HEK293T (cell line): ENCODE data around the gene DBNDD2.

Experiments
- CTCF ChIA-PET: fragments of 350-600 bp; formaldehyde crosslinking; extraction: SDS; loops from one replicate; lab custom pipeline; 2021; ENCODE audit warnings: antibody characterized with exemption, inconsistent platforms; lab: Yijun Ruan, JAX
- POLR2A ChIA-PET: fragments of 350-600 bp; formaldehyde crosslinking; extraction: SDS; loops from one replicate; lab custom pipeline; 2020; ENCODE audit warnings: antibody characterized with exemption, inconsistent platforms; lab: Yijun Ruan, JAX
- DNase-seq: peaks from one replicate; pipeline ENCODE4 v3.0.0; 2012; ENCODE audit warnings: mixed read lengths; ENCODE audit errors: extremely low spot score
- ARNT ChIP-seq: fragments of 450-650 bp; IDR thresholded peaks from 2 replicates; pipeline ENCODE4 v1.6.1; 2017; ENCODE audit warnings: mild to moderate bottlenecking
- BHLHE40 ChIP-seq: fragments of 450-650 bp; IDR thresholded peaks from 2 replicates; pipeline ENCODE4 v1.6.1; 2016; ENCODE audit warnings: mild to moderate bottlenecking, moderate library complexity, borderline replicate concordance
- CTBP1 ChIP-seq: fragments of 450-650 bp; IDR thresholded peaks from 2 replicates; pipeline ENCODE4 v1.6.1; 2016; ENCODE audit warnings: borderline replicate concordance
- ELF4 ChIP-seq: fragments of 450-650 bp; IDR thresholded peaks from 2 replicates; pipeline ENCODE4 v1.6.1; 2017; ENCODE audit warnings: antibody characterized with exemption
- FOXA1 ChIP-seq: fragments of 450-650 bp; IDR thresholded peaks from 2 replicates; pipeline ENCODE4 v1.6.1; 2016; ENCODE audit warnings: mild to moderate bottlenecking
- FOXK2 ChIP-seq: fragments of 450-650 bp; IDR thresholded peaks from 2 replicates; pipeline ENCODE4 v1.6.1; 2016; ENCODE audit warnings: mild to moderate bottlenecking
- FOXM1 ChIP-seq: fragments of 450-650 bp; IDR thresholded peaks from 2 replicates; pipeline ENCODE4 v1.6.1; 2017; ENCODE audit warnings: mild to moderate bottlenecking, borderline replicate concordance
- HDGF ChIP-seq: fragments of 450-650 bp; IDR thresholded peaks from 2 replicates; pipeline ENCODE4 v1.6.1; 2017; ENCODE audit warnings: antibody characterized with exemption, borderline replicate concordance
- L3MBTL2 ChIP-seq: fragments of 450-650 bp; conservative IDR thresholded peaks from 2 replicates; pipeline ENCODE4 v1.6.1; 2016; ENCODE audit warnings: mild to moderate bottlenecking
- LEF1 ChIP-seq: fragments of 450-650 bp; IDR thresholded peaks from 2 replicates; pipeline ENCODE4 v1.6.1; 2017; ENCODE audit warnings: mild to moderate bottlenecking, borderline replicate concordance
- NFRKB ChIP-seq: fragments of 450-650 bp; IDR thresholded peaks from 2 replicates; pipeline ENCODE4 v1.6.1; 2016; ENCODE audit warnings: mild to moderate bottlenecking, moderate library complexity
- SP1 ChIP-seq: fragments of 450-650 bp; IDR thresholded peaks from 2 replicates; pipeline ENCODE4 v1.6.1; 2017
- SUZ12 ChIP-seq: fragments of 450-650 bp; IDR thresholded peaks from 2 replicates; pipeline ENCODE4 v1.6.1; 2016; ENCODE audit warnings: mild to moderate bottlenecking
- TARDBP ChIP-seq: fragments of 450-650 bp; IDR thresholded peaks from 2 replicates; pipeline ENCODE4 v1.6.1; 2016
- ZNF384 ChIP-seq: fragments of 450-650 bp; IDR thresholded peaks from 2 replicates; pipeline ENCODE4 v1.6.1; 2016
- TF ChIP-seq, protein P1 (sequence below): fragments of 450-650 bp; IDR thresholded peaks from 2 replicates; pipeline ENCODE4 v1.6.1; 2016

DBNDD2 gene

DNA sequence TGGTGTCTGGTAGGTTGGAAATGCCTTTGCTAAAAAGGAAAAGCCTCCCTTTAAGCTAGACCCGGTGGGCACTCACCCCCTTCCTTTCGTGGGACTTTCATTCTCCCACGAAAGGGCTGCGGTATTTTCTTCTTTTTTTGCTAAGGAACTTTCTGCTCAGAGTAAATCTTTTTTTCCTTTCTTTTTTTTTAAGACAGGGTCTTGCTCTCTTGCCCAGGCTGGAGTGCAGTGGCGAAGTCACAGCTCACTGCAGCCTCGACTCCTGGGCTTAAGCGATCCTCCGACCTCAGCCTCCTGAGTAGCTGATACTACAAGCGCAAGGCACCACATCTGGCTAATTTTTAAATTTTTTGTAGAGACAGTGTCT, 34.0 kb upstream of the DBNDD2 start:
- TF ChIP-seq FOXM1 (no peak), ZNF384 (peak; percentile 41; the same call in 1 of the 2 replicates), L3MBTL2 (no peak), FOXA1 (no peak), ARNT (no peak), SP1 (no peak), HDGF (no peak)

DNA sequence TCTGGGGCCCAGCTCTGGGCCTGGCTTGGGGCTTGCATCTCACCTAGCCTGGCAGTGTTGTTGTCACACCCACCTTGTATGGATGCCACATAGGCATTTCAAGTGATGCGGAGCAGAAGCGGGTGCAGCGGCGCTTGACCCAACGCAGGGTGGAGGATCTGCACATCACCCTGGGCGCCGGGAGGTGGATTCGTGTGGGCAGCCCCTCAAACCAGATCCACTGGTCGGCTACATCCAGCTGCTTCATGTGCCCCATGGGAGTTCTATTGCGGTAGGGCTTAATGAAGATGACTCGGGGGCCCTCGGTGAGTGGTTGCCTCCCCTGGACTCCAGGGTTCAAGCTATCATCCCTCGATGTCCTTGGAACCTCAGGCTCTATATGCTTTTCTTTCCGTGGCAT, 33.1 kb upstream of the DBNDD2 start:
- ChIA-PET CTCF (interaction anchor here (2.9 to 3.1 kb wide), 2 partner anchors 12 to 62 kb away, joined by 8 to 56 read pairs; partner anchors contain the start of gene SYS1), POLR2A (interaction anchor here (1.4 to 1.9 kb wide), 2 partner anchors 41 to 396 kb away, joined by 3 to 12 read pairs; partner anchors contain the start of gene PIGT)
- no peak for TF ChIP-seq TARDBP
- TF ChIP-seq ZNF384, result no peak
- no peak for TF ChIP-seq BHLHE40
- TF ChIP-seq FOXK2, result no peak
- TF ChIP-seq LEF1, result no peak
- no peak for DNase-seq

More for the DNA sequence above, 34.0 kb upstream of the DBNDD2 start:
- POLR2A ChIA-PET, result interaction anchor here (1.1 to 2.1 kb wide), 6 partner anchors 11 to 397 kb away, joined by 3 to 17 read pairs (median 8); partner anchors contain the start of genes PIGT and SYS1
- no peak for DNase-seq
- CTCF ChIA-PET, result interaction anchor here (0.7 to 3.1 kb wide), 15 partner anchors 11 to 397 kb away, joined by 3 to 56 read pairs (median 5); partner anchors contain the start of gene SYS1

DNA sequence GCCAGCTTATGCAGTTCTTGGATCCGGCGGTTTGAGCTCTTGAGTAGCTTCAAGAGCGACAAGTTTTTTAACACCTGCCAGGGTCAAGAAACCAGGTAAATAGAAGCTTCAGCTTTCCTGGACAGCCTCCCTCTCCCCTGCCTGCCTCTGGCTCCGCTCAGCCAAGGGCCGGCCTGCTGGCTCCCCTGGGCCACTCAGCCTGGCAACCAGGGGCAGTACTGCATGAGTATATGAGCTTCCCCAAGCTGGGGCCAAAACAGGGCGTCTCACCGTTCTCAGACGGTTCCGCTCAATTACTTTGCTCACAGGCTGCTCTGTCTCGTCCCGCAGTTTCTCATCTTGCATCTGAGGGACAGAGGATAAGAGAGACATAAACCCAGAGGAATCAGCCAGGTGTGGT, 30.8 kb upstream of the DBNDD2 start:
- CTCF ChIA-PET, result interaction anchor here (1.7 kb wide), 1 partner anchor 60 kb away, joined by 6 read pairs; no protein-coding TSS in a partner anchor

DNA sequence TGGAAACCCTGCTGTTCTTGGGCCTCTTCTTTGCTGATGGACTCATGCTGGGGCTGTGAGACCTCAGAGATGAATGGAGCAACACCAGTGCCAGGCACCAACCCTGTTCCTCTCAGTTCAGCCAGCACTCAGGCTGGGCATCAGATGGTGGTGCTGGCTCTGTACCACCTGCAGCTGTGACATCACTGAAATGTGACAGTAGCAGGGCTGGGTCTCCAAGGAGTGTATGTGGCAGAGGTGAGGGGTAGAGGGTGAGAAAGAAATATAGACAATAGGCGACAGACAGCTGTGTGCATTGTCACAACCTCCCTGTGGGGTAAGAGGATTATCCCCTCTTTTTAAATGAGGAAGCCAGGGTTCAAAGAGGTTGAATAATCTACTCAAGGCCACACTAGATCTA, 29.9 kb upstream of the DBNDD2 start, which contains the start of gene TP53TG5:
Gene TP53TG5 (minus strand): TSS at position 135 of the 400 bp plus-strand sequence. CDS start 89 bp downstream, at position 46.
- TF ChIP-seq HDGF (no peak), FOXK2 (no peak), NFRKB (no peak), LEF1 (no peak), CTBP1 (no peak), FOXA1 (no peak), ZNF384 (no peak), L3MBTL2 (no peak), ARNT (no peak), ELF4 (no peak), FOXM1 (no peak), BHLHE40 (no peak), SUZ12 (no peak), TARDBP (no peak)
- TF ChIP-seq, protein P1, sequence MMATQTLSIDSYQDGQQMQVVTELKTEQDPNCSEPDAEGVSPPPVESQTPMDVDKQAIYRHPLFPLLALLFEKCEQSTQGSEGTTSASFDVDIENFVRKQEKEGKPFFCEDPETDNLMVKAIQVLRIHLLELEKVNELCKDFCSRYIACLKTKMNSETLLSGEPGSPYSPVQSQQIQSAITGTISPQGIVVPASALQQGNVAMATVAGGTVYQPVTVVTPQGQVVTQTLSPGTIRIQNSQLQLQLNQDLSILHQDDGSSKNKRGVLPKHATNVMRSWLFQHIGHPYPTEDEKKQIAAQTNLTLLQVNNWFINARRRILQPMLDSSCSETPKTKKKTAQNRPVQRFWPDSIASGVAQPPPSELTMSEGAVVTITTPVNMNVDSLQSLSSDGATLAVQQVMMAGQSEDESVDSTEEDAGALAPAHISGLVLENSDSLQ, result no peak
- DNase-seq, result no peak
- ChIA-PET CTCF (no interaction called here), POLR2A (no interaction called here)

More for the DNA sequence above, 30.8 kb upstream of the DBNDD2 start:
- POLR2A ChIA-PET, result no interaction called here
- no peak for DNase-seq
- no peak for TF ChIP-seq SP1
- TF ChIP-seq FOXA1, result no peak
- TF ChIP-seq NFRKB, result no peak
- TF ChIP-seq, protein P1, result no peak
- TF ChIP-seq ARNT, result no peak
- TF ChIP-seq FOXK2, result no peak
- TF ChIP-seq ELF4, result no peak
- TF ChIP-seq L3MBTL2, result no peak
- no peak for TF ChIP-seq TARDBP
- TF ChIP-seq CTBP1, result no peak
- TF ChIP-seq HDGF, result no peak
- no peak for TF ChIP-seq BHLHE40
- TF ChIP-seq ZNF384, result no peak
- TF ChIP-seq FOXM1, result no peak
- TF ChIP-seq SUZ12, result no peak
- no peak for TF ChIP-seq LEF1

DNA sequence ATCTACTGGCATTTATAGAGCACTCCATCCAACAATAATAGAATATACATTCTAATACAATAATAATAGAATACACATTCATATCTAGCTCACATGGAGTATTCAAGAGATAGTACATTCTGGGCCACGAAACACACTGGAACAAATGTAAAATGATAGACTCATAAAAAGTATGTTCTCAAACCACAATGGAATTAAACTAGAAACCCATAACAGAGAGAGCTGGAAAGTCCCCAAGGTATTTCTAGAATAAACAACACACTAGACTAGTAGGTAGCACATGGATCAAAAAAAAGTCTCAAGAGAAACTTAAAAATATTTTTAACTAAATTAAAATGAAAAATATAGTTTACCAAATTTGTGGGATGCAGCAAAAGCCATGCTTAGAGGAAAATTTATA, 20.8 kb upstream of the DBNDD2 start:
- CTCF ChIA-PET, result interaction anchor here (1.0 kb wide), 1 partner anchor 13 kb away, joined by 3 read pairs; no protein-coding TSS in a partner anchor
- TF ChIP-seq TARDBP (no peak), LEF1 (no peak), CTBP1 (no peak), BHLHE40 (no peak), FOXK2 (no peak), FOXM1 (no peak), SP1 (no peak), HDGF (no peak), NFRKB (no peak), FOXA1 (no peak), ARNT (no peak), L3MBTL2 (no peak), ZNF384 (no peak)
- TF ChIP-seq, protein P1, result no peak
- POLR2A ChIA-PET, result no interaction called here
- no peak for DNase-seq

DNA sequence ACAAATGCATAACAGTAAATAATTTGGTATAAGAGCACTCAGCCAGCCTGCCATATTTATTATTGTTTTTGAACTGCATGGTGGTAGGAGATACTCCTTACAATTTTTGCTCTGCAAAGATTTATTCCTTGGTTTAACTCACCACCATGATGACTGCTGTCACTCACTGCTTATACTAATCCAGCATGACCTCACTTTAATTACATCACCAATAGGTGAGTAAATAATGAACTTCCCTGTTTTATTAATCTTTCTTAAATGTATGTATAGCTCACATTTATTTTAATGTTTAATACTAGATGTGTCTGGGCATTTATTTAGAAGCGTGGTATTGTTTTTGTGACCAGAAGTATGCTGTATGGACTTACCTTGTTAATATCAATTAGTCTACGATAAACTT, 17.2 kb upstream of the DBNDD2 start:
- POLR2A ChIA-PET, result no interaction called here
- CTCF ChIA-PET, result interaction anchor here (1.3 kb wide), 1 partner anchor 17 kb away, joined by 5 read pairs; no protein-coding TSS in a partner anchor
- no peak for DNase-seq
- TF ChIP-seq, protein P1, result peak; percentile 30; the same call in 1 of the 2 replicates
- TF ChIP-seq LEF1 (no peak), FOXM1 (no peak), HDGF (no peak), NFRKB (no peak), FOXK2 (no peak), CTBP1 (no peak), ELF4 (no peak)
